Fibroblast of lung (primary cell): ENCODE measurements around the gene ADAT1. TPM values are rescaled to one million over a fixed set of nuclear protein-coding genes. Genes with fewer than 3 reads are reported as not detected.
A peak's percentile ranks its signal among the peaks of the same experiment; 100 is the strongest.

ENCODE experiments used
- DNase-seq, 2 donors: peaks; one replicate each; pipeline versions ENCODE4 v3.0.0 to v3.0.0-alpha.2; 2010; ENCODE audit warnings: low read depth in 2 of 2
- H2AFZ ChIP-seq: 2 replicates; pipeline ENCODE4 v1.5.1; 2012; ENCODE audit warnings: low read length, control low read depth, inconsistent platforms
- H3K27ac ChIP-seq: 2 replicates; pipeline ENCODE4 v1.5.1; 2011; ENCODE audit warnings: low read length, control low read depth; ENCODE audit not compliant: insufficient read depth
- H3K27me3 ChIP-seq: 2 replicates; pipeline ENCODE4 v1.5.1; 2011; ENCODE audit warnings: mild to moderate bottlenecking, low read length; ENCODE audit not compliant: control insufficient read depth, insufficient read depth
- H3K36me3 ChIP-seq: 2 replicates; pipeline ENCODE4 v1.5.1; 2011; ENCODE audit warnings: low read length; ENCODE audit not compliant: control insufficient read depth, insufficient read depth
- H3K4me1 ChIP-seq: 2 replicates; pipeline ENCODE4 v1.5.1; 2011; ENCODE audit warnings: low read length; ENCODE audit not compliant: control insufficient read depth, insufficient read depth; ENCODE audit errors: extremely low read depth
- H3K4me2 ChIP-seq: 2 replicates; pipeline ENCODE4 v1.5.1; 2011; ENCODE audit warnings: low read length, control low read depth; ENCODE audit not compliant: insufficient read depth; ENCODE audit errors: extremely low read depth
- H3K4me3 ChIP-seq, 4 experiments: fragments of 200-600 bp in 1 of 4; sonication (generic) in 1 of 4; replicated peaks in 1 of 4; 2 replicates each; pipeline ENCODE4 v1.5.1; 2011 to 2016; ENCODE audit warnings: low read length in 4 of 4, low read depth in 3 of 4, mild to moderate bottlenecking in 3 of 4, control low read depth in 2 of 4, inconsistent platforms in 1 of 4, mixed read lengths in 1 of 4; ENCODE audit not compliant: insufficient read depth in 1 of 4; ENCODE audit errors: control extremely low read depth in 1 of 4
- H3K79me2 ChIP-seq: 2 replicates; pipeline ENCODE4 v1.5.1; 2012; ENCODE audit warnings: mild to moderate bottlenecking, low read length, inconsistent platforms; ENCODE audit not compliant: control insufficient read depth, insufficient read depth
- H3K9ac ChIP-seq: 2 replicates; pipeline ENCODE4 v1.5.1; 2011; ENCODE audit warnings: mild to moderate bottlenecking, low read length, control low read depth; ENCODE audit not compliant: insufficient read depth
- H3K9me3 ChIP-seq: 2 replicates; pipeline ENCODE4 v1.5.1; 2012; ENCODE audit warnings: low read depth, low read length; ENCODE audit not compliant: control insufficient read depth, insufficient read depth
- H4K20me1 ChIP-seq: 2 replicates; pipeline ENCODE4 v1.5.1; 2011; ENCODE audit warnings: low read length; ENCODE audit not compliant: control insufficient read depth, insufficient read depth; ENCODE audit errors: extremely low read depth
- CTCF ChIP-seq, 2 donors: IDR thresholded peaks in 1 of 2; conservative IDR thresholded peaks in 1 of 2; 1 replicate in 1 of 2; 2 replicates in 1 of 2; pipeline ENCODE4 v1.5.1; 2011 to 2012; ENCODE audit warnings: low read length in 2 of 2, control low read depth in 1 of 2, inconsistent platforms in 1 of 2, low read depth in 1 of 2, mild to moderate bottlenecking in 1 of 2
- EZH2 ChIP-seq: IDR thresholded peaks from 2 replicates; pipeline ENCODE4 v1.5.1; 2012; ENCODE audit warnings: low read length, control low read depth, mild to moderate bottlenecking; ENCODE audit errors: missing control alignments
- polyA plus RNA-seq, 2 donors: library from polyadenylated mRNA; depleted of rRNA in 1 of 2; stranded (reverse) in 1 of 2; unstranded in 1 of 2; fragments of >200 nt; gene quantifications; 2 replicates each; pipeline ENCODE4 v1.2.1, GENCODE V29; 2011 to 2012; ENCODE audit warnings: missing spikeins in 1 of 2
- total RNA-seq: library from RNA; depleted of rRNA; stranded (reverse); fragments of >200 nt; gene quantifications from 2 replicates; pipeline ENCODE4 v1.2.1, GENCODE V29; 2014

ADAT1 gene
- total and polyA plus RNA-seq, 2 donors (not counting 1 experiment from before 2014, with no cell fraction given), result 32.1 to 50.4 TPM

- H4K20me1 ChIP-seq, result no peaks in the 10 kb centered on the region
- TF ChIP-seq CTCF (conservative IDR thresholded peaks at IDR 0.05 in 1 of 2, IDR thresholded peaks at IDR 0.05 in 1 of 2; ENCODE audit: low read depth in 1 of 2, low read length in 2 of 2), result no peak
- TF ChIP-seq EZH2, result no peak
- peaks cover 2% of the 10 kb centered on the region for H3K36me3 ChIP-seq
These were observed 25.4 kb upstream of the ADAT1 start for GRCh38 chr16:75648265-75649076.

DNA sequence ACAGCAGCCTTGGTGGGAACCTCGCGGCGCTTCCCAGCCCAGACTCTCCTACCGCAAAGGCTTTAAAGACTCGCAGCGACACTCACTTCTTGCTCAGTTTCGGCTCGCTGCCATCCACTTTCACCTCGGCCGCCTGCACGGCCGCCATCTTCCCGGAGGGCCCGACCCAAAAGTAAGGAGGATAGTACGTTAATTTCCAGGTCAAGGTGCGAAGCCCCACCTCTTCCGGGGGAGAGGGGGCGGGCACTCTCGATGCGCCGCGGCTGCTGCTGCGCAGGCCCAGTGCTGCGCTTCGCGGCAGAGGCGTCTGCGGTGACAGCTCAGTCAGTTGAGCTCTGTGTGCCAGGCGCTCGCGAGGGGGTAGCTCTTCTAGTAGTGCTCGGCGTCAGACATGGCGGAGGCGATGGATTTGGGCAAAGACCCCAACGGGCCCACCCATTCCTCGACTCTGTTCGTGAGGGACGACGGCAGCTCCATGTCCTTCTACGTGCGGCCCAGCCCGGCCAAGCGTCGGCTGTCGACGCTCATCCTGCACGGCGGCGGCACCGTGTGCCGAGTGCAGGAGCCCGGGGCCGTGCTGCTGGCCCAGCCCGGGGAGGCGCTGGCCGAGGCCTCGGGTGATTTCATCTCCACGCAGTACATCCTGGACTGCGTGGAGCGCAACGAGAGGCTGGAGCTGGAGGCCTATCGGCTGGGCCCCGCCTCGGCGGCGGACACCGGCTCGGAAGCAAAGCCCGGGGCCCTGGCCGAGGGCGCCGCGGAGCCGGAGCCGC lies 24.6 kb upstream of the ADAT1 start, which contains the start of the genes KARS1 and TERF2IP:
Gene KARS1, minus strand, starts transcription at position 174 of the 773 bp plus-strand sequence. Its CDS starts 26 bp downstream, at position 148.
Gene TERF2IP, plus strand, starts transcription at position 282 of the 773 bp plus-strand sequence. Its CDS starts 110 bp downstream, at position 392.
- Histone ChIP-seq H3K9me3 (no peaks in the 10 kb centered on the region), H3K4me1 (no peaks in the 10 kb centered on the region), H3K4me3 (peak within 1 kb of the TSS; percentile 89 to 97 (median 93)), H3K36me3 (peaks cover 2% of the 10 kb centered on the region), H4K20me1 (no peaks in the 10 kb centered on the region), H3K27me3 (no peaks in the 10 kb centered on the region), H3K4me2 (peak within 1 kb of the TSS; percentile 86), H2AFZ (peak within 1 kb of the TSS; percentile 85), H3K27ac (peak within 1 kb of the TSS; percentile 92), H3K9ac (peak within 1 kb of the TSS; percentile 94), H3K79me2 (peaks cover 95% of the 10 kb centered on the region)
- DNase-seq, result peak; percentile 91 to 92
- TF ChIP-seq CTCF (conservative IDR thresholded peaks at IDR 0.05 in 1 of 2, IDR thresholded peaks at IDR 0.05 in 1 of 2; ENCODE audit: low read depth in 1 of 2, low read length in 2 of 2) (no peak), EZH2 (no peak)

More at GRCh38 chr16:75648265-75649076, 25.4 kb upstream of the ADAT1 start:
- H3K9ac ChIP-seq, result peak overlapping the region; percentile 94
- H3K4me1 ChIP-seq, result peaks cover 3% of the 10 kb centered on the region
- no peaks in the 10 kb centered on the region for H3K27me3 ChIP-seq
- peak overlapping the region; percentile 79 for H3K4me2 ChIP-seq
- DNase-seq, result peak; percentile 64 to 74
- H3K9me3 ChIP-seq, result no peaks in the 10 kb centered on the region
- peak overlapping the region; percentile 92 for H3K27ac ChIP-seq
- H2AFZ ChIP-seq, result peak overlapping the region; percentile 84
- H3K4me3 ChIP-seq, result peak overlapping the region; percentile 89 to 97 (median 93)
- peaks cover 97% of the 10 kb centered on the region for H3K79me2 ChIP-seq

DNA sequence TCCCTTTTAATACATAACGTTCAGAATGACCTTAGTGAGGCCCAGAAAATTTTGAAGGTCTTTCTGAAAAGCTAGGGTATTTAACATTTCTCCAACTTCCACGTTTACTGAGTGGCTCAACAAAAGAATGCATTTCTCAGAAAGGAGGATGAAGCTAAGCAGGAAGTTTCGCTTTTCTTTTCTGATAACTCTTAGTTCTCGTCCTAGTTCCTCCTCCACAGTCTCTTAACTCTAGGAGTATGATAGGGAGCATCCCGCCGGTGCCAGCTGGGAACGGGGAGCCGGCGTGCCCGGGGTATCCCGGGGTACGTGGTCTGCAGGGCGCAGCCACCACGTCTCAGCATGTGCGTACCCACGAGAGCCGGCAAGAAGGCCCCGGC lies 24.0 kb upstream of the ADAT1 start:
- peak overlapping the region; percentile 89 to 97 (median 93) for H3K4me3 ChIP-seq
- H3K79me2 ChIP-seq, result peaks cover 94% of the 10 kb centered on the region
- TF ChIP-seq EZH2, result no peak
- no peak for TF ChIP-seq CTCF (conservative IDR thresholded peaks at IDR 0.05 in 1 of 2, IDR thresholded peaks at IDR 0.05 in 1 of 2; ENCODE audit: low read depth in 1 of 2, low read length in 2 of 2)
- no peaks in the 10 kb centered on the region for H4K20me1 ChIP-seq
- peak overlapping the region; percentile 86 for H3K4me2 ChIP-seq
- peak overlapping the region; percentile 94 for H3K9ac ChIP-seq
- DNase-seq, result no peak
- no peaks in the 10 kb centered on the region for H3K9me3 ChIP-seq
- H3K27ac ChIP-seq, result peak overlapping the region; percentile 92
- peak overlapping the region; percentile 85 for H2AFZ ChIP-seq
- no peaks in the 10 kb centered on the region for H3K4me1 ChIP-seq
- no peaks in the 10 kb centered on the region for H3K27me3 ChIP-seq
- peaks cover 4% of the 10 kb centered on the region for H3K36me3 ChIP-seq
